NCI-H526 (cell line): ENCODE measurements around the gene INPP5A.
A peak's percentile ranks its signal among the peaks of the same experiment; 100 is the strongest.
"Not testable (repeated sequence)": the region's sequence is repeated elsewhere in the genome, so short reads cannot be mapped to it uniquely, and the experiment has no call there.

Experiments
- DNase-seq, 2 experiments: peaks; one replicate each; lab custom pipeline; 2025; lab: John Stamatoyannopoulos, UW

Gene INPP5A

DNA sequence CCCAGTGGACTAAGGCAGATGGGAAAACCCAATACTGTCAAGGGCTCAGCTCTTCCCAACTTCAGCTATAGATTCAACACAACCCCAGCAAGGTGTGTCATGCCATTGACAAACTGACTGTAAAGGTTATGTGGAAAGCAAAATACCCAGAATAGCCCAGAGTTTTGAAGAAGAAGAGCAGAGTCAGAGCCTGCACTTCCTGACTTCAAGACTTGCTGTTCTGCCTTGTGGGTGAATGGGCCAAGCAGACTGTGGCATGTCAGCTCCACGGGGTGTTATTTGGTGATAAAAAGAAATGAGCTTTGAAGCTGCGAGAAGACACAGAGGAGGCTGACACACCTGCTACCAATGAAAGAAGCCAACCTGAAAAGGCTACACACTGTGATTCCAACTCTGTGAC, 158.6 kb downstream of the INPP5A start:
- no peak for DNase-seq

DNA sequence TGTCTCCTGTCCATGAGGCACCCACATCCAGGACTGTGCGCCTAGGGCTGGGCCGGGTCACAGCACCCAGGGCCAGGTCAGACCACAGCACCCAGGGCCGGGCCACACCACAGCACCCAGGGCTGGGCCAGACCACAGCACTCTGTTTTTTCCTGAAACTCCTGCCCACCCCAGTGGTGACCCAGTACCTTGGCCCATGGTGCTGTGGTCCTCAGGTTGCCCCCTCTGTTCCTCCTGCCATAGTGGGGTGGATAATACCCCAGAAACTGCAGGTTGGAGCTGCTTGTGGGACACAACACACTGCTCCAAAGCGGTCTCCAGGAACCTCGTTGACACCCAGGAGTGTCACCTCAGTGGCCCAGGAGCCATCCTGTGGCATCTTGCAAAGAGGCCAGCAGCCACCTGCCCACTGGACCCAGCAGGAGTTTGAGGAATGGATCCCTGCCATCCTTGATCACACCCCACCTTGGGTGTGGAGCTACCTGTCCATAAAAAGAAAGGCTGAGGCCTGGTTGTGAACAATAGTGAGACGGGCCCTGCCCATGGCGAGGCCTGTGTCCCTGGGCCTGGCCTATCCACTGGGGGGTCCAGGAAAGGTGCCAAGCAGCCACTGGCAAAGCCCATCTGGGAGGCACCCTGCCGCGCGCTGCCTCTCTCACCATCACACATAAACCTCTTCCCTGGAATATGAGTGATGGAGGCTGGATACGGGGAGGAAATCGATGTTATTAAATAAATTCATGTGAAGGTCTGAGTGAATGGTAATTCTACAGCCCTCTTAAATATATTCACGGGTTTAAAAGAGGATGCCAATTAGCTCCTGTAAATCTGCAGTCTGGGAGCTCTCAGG, 159.4 kb downstream of the INPP5A start:
- no peak for DNase-seq

DNA sequence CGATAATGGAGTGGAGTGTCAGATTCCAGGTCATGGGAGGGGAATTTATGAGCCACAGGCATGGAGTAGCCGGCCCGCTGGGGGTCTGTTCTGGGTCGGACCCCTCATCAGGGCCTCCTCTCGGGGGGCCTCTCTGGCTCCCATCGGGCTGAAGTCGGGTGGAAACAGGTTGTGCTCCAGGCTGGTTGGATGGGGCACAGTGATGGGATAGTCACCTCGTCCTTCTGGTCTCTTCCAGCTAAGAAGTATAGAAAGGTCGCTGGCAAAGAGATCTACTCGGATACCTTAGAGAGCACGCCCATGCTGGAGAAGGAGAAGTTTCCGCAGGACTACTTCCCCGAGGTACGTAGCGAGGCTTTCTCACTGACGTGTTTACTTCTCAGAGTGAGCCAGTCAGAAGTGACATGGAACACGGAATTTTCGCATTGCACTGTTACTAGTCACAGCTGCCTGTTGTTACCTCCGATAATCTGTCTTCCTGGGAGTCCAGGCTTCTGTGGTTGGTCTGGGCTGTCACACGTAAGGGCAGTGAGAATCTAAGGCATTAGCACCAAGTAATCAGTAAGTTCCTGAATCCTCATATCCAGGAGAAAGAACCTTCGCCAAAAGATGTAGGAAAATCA, 160.1 kb downstream of the INPP5A start:
- no peak for DNase-seq

DNA sequence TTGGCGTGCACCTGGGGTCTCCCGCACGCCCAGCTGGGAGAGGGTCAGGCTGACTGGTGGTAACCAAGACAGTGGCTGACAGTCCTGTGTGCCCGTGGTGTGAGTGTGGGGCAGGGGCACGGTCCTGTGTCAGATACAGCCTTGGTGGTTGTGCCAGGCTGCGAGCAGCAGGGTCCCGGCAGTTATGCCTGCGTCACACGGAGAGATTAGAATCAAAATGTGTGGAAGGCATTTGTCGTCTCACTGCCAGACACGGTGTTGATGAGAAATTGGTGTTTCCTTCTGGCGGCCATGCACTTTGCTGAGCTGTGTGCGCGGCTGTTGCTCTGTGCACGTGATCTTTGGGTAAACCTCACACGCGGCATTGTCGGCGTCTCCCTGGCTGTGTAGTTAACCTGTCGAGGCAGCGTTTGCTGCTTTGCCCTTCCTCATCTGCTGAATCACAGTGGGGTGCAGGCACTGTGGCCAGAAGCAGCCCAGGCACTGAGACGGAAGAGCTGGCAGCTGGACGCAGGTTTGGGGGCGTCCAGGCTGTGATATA, 160.7 kb downstream of the INPP5A start:
- no peak for DNase-seq

DNA sequence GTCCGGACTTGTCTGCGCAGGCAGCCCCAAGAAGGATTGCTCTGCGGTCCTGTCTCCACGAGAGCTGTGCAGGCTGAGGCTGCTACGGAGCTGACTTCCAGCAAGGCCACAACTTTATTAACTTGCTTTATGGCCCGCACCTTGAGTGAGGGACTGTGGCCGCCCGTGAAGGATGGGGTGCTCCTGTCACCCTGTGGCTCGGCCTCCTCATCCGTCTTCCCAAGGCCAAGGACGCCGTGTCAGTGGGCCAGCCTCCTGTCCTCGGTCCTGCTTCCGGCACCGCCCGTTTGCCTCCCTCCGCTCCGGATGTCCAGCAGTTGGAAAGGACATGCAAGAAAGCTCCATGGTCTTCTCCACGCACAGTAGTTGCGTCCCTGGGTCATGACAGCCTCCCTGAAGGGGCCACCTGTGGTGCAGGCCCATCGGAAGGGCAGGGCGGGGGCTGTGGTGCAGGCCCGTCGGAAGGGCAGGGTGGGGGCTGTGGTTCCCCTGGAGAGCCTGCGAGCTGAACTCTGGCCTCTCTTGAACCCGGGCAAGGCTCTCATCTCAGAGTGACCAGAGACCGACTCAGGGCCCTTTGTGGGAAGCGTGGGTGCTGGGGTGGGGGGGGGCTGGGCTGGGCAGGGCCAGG, 161.3 kb downstream of the INPP5A start:
- no peak for DNase-seq

DNA sequence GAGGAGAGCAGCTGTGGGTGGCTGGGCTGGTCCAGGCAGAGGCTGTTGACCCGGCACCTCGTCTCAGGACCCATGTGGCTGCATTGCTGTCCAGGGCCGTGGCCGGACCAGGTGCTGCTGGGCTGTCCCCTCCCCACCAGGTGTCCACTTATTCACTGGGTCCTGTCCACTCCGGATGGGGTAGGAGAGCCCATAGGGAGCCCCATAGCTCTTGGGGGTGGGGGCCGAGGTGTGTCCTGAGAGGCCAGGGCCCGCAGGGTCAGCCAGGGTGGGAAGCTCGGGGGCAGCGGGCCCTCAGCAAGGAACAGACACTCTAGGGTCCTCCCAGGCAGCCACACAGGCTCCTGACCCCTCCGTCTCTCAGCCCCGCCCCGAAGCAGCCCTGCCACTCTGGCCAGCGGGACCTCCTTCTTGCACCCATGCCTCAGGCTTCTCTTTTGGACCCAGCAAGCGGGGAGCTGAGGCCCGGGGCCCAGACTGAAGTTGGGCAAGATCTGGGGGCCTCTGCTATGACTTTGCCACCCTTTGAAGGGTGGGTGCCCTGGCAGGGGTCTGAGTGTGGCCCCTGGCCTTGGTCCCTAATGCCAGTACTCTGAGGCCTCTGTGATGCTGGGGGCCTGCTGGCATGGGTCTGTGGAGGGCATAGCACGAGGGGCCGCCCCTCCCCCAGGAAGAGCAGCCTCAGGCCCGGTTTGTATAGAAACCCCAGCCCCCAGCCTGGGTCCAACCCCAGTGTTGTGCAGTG, 162.0 kb downstream of the INPP5A start:
- no peak for DNase-seq

DNA sequence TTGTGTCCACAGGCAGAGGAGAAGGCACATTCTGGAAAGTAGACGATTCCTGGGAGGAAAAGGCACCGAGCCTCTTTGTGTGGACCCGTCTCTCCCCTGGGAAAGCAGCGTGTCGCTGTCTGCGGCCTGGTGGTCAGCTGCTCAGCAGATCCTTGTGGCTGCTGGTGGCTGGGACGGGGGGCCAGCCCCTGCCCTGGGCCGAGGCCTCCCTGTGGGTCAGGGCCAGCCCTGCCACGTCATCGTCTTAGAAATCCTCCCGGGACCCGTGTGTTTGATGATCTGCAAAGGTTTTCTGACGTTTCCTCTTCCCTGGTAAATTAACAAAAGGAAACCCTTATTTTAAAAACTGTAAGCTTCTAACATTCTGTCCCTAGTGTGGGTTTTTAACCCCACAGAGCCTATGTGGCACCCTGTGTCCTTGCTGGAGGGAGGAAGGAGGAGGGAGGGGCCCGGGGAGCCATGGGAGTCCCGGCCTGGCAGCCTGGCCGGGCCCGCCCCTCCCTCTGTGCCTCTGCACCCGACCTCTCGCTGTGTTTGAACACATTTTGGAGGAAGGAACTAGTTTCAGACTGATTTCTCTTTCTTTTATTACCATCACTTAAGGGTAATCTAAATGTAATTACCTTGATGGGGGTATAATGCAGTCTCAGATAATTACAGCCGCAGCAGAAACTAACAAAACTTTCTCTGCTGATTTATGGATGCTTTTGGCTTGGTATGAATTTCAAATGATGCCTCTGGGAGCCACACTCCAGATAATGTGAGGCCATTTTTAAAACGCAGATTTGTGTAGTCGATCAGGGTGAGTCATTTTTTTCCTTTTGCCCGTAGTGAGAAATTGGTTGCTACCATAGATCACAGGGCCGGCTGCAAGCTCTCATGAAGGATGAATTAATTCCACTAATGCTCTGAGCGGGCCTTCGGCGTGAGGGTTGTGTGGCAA, 162.8 kb downstream of the INPP5A start:
- no peak for DNase-seq

DNA sequence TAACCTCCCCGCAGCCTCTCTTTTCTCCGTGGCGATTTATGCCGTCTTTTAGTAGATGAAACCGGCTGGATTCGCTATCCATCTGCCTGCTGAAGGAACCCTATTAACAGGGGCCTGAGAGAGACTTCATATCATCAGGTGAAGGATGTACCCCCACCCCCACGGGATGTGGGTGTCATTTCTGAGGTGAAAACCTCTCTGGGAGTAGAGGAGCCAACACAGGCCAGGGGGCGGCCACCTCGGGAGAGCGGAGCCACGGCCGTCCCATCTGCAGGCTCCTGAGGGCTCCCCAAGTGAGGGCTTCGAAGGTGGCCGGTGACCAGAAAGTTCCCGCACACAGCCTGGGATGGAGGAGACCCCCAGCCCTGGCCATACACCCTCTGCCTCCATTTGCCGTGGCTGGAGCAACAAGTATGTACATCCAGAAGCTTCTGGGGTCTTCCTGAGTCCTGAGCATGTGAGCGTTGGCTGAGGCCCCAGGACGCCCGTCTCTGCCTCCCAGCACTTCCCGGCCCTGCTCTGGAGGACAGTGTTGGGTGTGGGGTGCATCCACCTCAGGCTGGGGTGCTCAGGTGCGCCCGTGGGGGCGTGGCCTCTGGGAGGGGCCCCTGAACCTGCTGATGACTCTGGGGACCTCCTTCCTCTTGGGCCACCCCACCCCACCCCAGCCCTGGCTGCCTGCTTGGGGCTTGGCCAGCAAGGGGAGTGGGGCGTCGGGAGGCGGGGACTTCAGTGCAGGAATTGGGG, 163.7 kb downstream of the INPP5A start:
- DNase-seq: no peak

DNA sequence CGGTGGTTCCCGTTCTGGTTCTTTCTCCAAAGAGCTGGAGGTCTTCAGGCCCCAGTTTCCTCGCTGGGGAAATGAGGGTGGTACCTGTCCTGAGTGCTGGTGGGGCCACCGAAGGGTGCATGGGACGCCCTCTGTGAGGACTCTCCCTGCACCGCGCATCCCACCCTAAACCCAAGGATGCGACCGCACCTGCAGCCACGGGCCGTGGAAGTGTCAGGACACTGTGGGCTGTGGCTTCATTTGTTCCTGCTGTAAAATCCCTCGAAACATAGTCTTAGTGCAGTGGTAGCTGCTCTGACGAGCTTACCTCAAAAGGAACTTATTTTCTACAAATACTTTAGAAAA, 164.2 kb downstream of the INPP5A start:
- no peak for DNase-seq

DNA sequence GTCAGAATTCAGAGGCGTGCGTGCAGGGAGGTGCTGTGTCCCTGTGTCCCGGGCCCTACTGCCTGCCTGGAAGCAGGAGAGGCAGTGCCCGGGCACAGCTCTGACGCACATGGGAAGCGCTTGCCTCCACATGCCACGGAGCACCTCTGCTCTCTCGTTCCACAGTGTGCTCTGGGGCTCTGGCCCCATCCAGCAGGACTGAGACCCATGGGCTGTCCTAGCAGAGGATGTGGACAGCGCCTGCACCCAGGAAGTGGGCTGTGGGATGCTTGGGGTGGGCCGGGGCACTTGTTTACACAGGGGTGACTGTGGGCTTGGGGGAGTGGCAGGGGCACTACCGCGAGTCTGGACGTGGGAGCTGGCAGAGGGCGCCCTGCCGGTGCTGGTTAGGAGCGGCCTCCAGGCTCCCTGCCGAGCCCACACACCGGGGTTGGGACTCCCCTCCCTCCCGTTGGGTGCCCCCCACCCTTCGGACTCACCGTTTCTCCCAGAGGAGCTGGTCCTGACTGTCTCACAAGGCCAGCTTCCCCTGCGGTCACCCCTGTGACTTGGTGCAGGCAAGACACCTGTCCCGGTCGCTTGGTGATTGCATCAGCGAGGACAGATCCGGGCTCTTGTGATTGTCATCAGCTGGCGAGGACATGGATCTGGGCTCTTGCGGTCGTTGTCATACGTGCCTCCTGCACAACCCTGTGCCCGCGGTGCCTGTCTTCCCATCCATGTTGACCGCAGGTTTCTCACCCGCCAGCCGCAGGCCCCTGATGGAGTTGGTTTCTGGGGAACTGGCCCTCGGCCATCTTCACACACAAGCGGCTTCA, 165.2 kb downstream of the INPP5A start:
- no peak for DNase-seq

DNA sequence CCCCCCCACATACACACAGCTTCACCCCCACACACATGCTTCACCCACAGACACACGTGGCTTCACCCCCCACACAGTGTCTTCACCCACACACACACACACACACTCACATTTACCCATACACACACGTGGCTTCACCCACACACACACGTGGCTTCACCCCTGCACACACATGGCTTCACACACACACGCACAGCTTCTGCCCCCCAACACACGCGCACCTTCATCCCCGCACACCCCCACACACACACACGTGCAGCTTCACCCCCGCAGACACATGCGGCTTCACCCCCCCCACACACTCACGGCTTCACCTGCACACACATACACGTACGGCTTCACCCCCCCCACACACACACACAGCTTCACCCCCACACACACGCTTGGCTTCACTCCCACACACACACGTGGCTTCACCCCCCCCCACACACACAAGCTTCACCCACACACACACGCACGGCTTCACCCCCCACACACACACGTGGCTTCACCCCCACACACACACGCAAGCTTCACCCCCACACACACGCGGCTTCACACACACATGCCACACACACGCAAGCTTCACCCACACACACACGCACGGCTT, 165.9 kb downstream of the INPP5A start:
- DNase-seq: no peak

DNA sequence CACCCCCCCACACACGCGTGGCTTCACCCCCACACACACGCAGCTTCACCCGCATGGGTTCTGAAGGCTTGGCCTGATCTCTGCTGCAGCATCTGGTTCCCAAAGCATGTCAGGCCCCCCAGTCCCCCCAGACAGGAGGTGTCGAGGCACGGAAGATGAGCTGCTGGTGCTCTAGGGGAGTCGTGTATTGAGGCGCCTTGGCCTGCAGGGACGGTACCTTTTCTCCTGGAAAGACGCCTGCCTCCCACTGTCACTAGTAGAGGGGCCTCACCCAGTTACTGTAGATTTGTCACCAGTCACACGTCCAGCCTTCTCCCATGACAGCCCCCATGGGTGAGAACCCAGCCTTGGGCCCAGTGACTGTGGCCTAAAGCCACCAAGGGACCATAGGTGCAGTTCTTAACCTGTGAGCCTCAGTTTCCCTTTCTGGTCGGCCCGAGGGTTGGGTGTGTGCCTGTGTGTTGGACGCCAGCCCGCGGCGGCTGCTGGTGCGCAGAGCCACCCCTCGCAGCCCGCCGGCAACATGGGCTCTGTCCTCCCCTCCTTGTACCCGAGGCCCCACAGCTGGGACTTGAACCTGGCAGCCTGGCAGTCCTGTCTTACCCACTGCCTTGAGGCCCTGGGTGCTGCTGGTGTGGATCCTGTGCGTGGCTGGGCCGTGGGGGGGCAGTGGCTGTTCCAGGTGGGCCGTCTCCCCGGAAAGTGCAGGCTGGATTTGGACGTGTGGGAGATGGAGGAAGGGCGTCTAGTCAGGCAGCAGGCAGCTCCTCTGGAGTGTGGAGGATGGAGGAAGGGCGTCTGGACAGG, 166.6 kb downstream of the INPP5A start:
- DNase-seq: no peak

DNA sequence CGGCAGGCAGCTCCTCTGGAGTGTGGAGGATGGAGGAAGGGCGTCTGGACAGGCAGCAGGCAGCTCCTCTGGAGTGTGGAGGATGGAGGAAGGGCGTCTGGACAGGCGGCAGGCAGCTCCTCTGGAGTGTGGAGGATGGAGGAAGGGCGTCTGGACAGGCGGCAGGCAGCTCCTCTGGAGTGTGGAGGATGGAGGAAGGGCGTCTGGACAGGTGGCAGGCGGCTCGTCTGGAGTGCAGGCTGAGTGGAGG, 167.2 kb downstream of the INPP5A start:
- DNase-seq: not testable (repeated sequence)

DNA sequence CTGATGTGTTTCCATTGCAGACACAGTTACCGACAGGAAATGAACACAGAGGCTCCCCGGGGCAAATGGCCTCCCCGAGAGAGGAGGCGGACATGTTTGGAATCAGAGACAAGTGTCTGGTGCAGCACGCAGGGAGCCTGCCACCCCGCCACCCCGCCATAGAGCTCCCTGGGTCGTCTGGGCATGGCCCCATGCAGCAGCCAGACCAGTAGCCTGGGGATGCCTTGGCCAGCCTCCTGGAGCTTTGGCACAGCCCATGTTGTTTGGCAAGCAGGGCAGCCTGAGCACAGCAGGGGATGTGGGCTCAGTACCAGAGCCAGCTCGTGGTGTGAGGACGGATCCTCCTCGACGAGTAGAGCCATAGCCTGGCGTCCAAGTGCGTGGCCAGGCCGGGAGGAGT, 167.6 kb downstream of the INPP5A start:
- no peak for DNase-seq

DNA sequence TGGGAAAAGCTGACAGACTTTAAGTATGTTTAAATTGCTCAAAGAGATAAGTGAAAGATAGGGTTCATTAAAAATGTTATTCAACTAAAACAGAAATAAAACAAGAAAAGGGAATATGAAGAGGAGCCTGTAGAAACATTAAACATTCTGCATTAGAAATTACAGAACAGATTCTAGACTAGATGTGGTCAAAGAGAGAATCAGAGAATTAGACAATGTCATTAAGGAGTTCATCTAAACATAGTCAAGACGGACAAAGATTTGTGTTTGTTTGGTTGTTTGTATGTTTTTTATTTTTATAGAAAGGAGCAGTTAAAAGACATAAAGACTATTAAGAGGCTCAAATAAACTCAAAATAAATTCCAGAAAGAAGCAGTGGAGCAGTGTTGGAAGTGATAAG, 168.4 kb downstream of the INPP5A start:
- no peak for DNase-seq

DNA sequence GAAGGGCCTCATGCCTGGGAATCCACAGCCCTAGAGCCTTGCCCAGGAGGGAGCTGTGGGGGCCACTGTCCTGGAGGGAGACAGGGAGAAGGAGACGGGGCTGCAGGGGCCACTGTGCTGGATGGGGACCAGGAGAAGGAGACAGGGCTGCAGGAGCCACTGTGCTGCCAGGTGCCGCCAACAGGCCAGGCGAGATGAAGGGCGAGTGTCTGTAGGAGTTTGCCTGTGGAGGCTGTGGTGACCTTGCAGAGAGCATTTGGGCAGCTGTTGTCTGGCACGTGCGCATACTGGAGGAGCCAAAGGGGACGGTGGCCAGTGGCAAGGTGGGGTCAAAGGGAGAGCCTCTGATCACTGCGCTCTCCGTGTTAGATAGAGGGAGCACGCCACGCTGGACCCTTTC, 169.1 kb downstream of the INPP5A start:
- no peak for DNase-seq

DNA sequence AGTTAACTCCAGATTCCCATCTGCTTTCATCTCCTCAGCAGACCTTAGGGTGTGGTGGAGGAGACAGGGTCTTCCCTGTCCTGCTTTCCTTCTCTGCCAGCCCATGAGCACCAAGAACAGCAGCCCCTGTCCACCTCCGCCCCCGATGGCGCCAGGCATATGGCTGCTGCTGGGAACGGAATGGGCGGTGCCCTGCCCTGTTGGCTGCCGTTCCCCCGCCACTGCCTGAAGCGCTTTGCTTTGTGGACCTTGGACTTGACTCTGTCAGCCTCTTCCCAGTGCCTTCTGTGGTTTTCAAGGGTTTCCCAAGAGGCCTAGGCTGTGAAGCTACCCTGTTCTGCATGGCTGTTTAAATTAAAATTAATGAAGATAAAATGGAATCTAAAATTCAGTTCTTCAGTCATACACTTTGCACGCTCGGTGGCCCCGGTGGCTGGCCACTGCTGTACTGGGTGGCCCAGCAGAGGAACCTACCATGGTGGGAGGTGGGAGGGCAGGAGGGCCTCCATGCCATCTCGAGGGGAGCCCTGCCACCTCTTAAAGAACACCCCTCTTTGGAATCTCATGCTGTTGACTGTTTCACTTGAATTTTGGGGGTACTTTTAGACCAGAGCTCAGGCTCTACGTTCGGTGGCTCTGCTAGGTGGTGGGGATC, 169.7 kb downstream of the INPP5A start:
- DNase-seq: peak in 1 of 2 experiments; percentile 21

DNA sequence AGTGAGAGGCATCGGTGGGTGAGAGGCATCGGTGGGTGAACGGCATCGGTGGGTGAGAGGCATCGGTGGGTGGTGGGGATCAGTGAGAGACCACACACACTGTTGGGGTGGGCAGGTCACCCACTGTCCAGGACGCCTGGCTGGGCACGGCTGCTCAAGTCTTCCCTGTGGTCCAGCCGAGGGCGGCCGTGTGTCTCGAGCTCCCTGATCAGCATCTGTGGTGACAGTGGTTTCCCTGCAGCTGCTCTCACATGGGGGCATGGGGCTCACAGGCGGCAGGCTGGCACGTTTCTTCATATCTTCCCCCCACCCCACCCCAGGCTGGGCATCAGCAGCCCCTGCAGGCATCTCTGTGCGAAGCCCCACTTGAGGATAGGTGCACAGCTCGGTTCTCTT, 170.2 kb downstream of the INPP5A start:
- DNase-seq: no peak
